Epithelial cell of alveolus of lung (primary cell): ENCODE results near the gene VSIG4. TPM values are rescaled to one million over a fixed set of nuclear protein-coding genes. Genes with fewer than 3 reads are reported as not detected.

Experiments used
- total RNA-seq: library from RNA; depleted of rRNA; stranded (reverse); fragments of >200 nt; gene quantifications from 2 replicates; pipeline ENCODE4 v1.2.1, GENCODE V29; 2015

Gene VSIG4, protein sequence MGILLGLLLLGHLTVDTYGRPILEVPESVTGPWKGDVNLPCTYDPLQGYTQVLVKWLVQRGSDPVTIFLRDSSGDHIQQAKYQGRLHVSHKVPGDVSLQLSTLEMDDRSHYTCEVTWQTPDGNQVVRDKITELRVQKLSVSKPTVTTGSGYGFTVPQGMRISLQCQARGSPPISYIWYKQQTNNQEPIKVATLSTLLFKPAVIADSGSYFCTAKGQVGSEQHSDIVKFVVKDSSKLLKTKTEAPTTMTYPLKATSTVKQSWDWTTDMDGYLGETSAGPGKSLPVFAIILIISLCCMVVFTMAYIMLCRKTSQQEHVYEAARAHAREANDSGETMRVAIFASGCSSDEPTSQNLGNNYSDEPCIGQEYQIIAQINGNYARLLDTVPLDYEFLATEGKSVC
- total RNA-seq = not detected in 2 replicates

GRCh38 chrX:66039944-66040343 lies at the start of gene VSIG4:
VSIG4 (minus strand) TSS chrX:66040080; CDS start chrX:66039998, 82 bp downstream.

Other genes with a start within 250 kb of the VSIG4 start
- 8.5 and 29.9 TPM in 2 replicates for gene HEPH, start 124.2 kb upstream of the VSIG4 start, total RNA-seq